Epithelial cell of proximal tubule (primary cell): ENCODE data around the gene ENPP3. TPM values are rescaled to one million over a fixed set of nuclear protein-coding genes. Genes with fewer than 3 reads are reported as not detected.

Experiments used
- DNase-seq: peaks from one replicate; pipeline ENCODE4 v3.0.0-alpha.2; 2011; ENCODE audit warnings: low read depth
- H3K4me3 ChIP-seq: 2 replicates; pipeline ENCODE4 v1.5.1; 2011; ENCODE audit warnings: low read depth, mild to moderate bottlenecking, low read length
- total RNA-seq: library from RNA; depleted of rRNA; stranded (reverse); fragments of >200 nt; gene quantifications from 2 replicates; pipeline ENCODE4 v1.2.3, GENCODE V29; 2015
- TF ChIP-seq, protein P1 (sequence below): conservative IDR thresholded peaks from 2 replicates; pipeline ENCODE4 v1.5.1; 2012; ENCODE audit warnings: low read depth, mild to moderate bottlenecking, low read length

The ENPP3 gene
- total RNA-seq, 1 donor from 2014 or later, result 0.17 TPM

GRCh38 chr6:131600716-131601115 is 36.4 kb upstream of the ENPP3 start:
- DNase-seq, result no peak
- TF ChIP-seq, protein P1, sequence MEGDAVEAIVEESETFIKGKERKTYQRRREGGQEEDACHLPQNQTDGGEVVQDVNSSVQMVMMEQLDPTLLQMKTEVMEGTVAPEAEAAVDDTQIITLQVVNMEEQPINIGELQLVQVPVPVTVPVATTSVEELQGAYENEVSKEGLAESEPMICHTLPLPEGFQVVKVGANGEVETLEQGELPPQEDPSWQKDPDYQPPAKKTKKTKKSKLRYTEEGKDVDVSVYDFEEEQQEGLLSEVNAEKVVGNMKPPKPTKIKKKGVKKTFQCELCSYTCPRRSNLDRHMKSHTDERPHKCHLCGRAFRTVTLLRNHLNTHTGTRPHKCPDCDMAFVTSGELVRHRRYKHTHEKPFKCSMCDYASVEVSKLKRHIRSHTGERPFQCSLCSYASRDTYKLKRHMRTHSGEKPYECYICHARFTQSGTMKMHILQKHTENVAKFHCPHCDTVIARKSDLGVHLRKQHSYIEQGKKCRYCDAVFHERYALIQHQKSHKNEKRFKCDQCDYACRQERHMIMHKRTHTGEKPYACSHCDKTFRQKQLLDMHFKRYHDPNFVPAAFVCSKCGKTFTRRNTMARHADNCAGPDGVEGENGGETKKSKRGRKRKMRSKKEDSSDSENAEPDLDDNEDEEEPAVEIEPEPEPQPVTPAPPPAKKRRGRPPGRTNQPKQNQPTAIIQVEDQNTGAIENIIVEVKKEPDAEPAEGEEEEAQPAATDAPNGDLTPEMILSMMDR, result no peak
- H3K4me3 ChIP-seq, result no peak overlapping the region

DNA sequence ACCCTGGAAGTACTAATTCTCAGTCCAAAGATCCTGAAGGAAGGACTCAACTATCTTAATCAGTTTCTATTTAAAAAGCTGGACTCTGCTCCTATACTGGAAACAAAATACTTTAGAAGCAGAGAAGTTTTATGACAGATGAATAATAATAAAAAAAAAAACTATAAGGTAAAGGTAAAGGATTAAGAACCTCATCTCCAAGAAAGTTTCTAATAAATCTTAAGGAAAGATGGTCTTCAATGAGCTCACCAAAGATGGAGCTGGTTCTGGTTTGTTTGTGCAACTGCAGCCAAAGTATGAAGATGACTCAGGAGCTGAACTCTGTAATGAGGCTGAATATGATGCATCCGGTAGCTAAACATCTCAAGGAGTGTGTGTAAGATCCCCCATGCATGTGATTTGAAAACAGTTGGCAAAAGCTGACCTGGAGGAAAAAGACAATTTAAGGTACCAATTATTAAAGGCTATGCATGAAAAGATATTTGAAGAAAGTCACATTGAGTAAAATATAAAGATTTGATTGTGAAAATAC is 34.3 kb upstream of the ENPP3 start:
- H3K4me3 ChIP-seq, result no peak overlapping the region
- TF ChIP-seq, protein P1, result no peak
- DNase-seq, result peak; percentile 32

- TF ChIP-seq, protein P1, result no peak
- no peak overlapping the region for H3K4me3 ChIP-seq
- DNase-seq, result no peak
Measured at GRCh38 chr6:131613296-131613925, 23.7 kb upstream of the ENPP3 start.

DNA sequence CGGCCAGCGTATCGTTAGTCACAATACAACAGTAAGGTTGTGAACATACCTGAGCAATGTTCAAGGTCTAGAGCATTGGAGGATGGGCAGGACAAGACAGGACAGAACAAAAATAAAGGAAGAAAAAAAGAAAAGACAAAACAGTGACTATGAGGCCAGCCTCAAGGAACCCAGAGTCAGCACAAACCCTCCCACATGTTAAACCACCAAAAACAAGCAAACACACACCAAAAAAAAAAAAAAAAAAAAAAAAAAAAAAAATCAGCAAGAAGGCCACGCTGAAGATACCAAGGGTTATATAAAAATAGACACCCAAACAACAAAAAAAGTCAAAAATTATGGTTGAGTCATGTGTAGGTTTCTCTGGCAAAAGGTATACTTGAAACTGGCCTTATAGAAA is 21.8 kb upstream of the ENPP3 start:
- no peak for DNase-seq
- TF ChIP-seq, protein P1, result no peak

GRCh38 chr6:131627724-131628682 is 9.1 kb upstream of the ENPP3 start, which contains the start of gene MED23:
Gene MED23, minus strand, starts transcription at chr6:131628242. Its CDS starts 193 bp downstream, at chr6:131628049.
- peak; percentile 52 for DNase-seq
- TF ChIP-seq, protein P1, result peak; percentile 97
- peak within 1 kb of the TSS; percentile 77 for H3K4me3 ChIP-seq

More for the DNA sequence above, 21.8 kb upstream of the ENPP3 start:
- H3K4me3 ChIP-seq, result no peak overlapping the region

- no peak overlapping the region for H3K4me3 ChIP-seq
- TF ChIP-seq, protein P1, result no peak
- DNase-seq, result no peak
Measured at GRCh38 chr6:131628726-131629125, 8.4 kb upstream of the ENPP3 start.
